ENCODE results near the gene PDIA5.

Gene PDIA5

DNA sequence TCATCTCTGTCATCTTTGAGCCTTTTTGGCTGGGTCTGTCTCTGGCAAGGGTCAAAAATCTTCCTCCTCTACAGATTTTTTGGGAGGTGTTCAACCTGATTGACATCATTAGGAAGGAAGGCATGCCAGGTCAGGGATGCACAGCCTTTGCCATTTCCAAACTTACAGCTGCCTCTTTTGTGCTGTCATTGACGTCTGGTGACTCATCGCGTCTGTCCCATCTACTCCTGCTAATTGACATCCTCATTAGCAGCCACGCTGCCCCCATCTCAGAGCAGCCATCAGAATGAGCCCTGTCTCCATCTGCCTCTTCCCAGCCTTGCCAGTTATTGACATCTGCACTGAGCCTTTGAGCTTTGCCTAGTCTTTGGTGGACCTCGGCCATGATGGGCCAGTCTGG, 53.0 kb downstream of the PDIA5 start:
- TF ChIP-seq, protein P1, sequence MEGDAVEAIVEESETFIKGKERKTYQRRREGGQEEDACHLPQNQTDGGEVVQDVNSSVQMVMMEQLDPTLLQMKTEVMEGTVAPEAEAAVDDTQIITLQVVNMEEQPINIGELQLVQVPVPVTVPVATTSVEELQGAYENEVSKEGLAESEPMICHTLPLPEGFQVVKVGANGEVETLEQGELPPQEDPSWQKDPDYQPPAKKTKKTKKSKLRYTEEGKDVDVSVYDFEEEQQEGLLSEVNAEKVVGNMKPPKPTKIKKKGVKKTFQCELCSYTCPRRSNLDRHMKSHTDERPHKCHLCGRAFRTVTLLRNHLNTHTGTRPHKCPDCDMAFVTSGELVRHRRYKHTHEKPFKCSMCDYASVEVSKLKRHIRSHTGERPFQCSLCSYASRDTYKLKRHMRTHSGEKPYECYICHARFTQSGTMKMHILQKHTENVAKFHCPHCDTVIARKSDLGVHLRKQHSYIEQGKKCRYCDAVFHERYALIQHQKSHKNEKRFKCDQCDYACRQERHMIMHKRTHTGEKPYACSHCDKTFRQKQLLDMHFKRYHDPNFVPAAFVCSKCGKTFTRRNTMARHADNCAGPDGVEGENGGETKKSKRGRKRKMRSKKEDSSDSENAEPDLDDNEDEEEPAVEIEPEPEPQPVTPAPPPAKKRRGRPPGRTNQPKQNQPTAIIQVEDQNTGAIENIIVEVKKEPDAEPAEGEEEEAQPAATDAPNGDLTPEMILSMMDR (conservative IDR thresholded peaks at IDR 0.05; ENCODE audit: control insufficient read depth, insufficient read depth, low read depth, low read length), result no peak
- H3K4me3 ChIP-seq (ENCODE audit: control insufficient read depth, low read depth, low read length), result no peak overlapping the region
- no peak for DNase-seq (ENCODE audit: low read depth)

GRCh38 chr3:123120573-123120972, 53.7 kb downstream of the PDIA5 start:
- DNase-seq (ENCODE audit: low read depth), result no peak
- H3K4me3 ChIP-seq (ENCODE audit: control insufficient read depth, low read depth, low read length), result no peak overlapping the region
- TF ChIP-seq, protein P1 (conservative IDR thresholded peaks at IDR 0.05; ENCODE audit: control insufficient read depth, insufficient read depth, low read depth, low read length), result no peak

DNA sequence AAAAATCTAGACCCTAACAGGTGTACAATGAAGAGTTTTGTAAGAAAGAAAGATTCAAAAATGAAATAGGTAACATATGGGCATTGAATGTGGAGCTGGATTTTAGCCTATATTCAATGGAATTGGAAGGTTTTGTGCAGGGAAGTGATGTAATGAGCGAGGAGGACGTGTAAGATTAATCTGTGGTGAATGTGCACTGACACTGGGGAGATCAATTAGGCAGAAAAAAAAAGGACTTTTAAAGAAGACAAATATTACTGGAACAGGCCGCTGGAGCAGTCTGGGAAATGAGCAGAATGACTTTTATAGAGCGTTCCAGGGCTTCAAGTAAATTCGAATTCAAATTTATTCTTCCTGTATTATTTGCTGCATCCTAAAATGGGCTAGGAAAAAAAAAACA, 55.2 kb downstream of the PDIA5 start:
- no peak overlapping the region for H3K4me3 ChIP-seq (ENCODE audit: control insufficient read depth, low read depth, low read length)
- DNase-seq (ENCODE audit: low read depth), result no peak
- TF ChIP-seq, protein P1 (conservative IDR thresholded peaks at IDR 0.05; ENCODE audit: control insufficient read depth, insufficient read depth, low read depth, low read length), result no peak

- H3K4me3 ChIP-seq (ENCODE audit: control insufficient read depth, low read depth, low read length), result no peak overlapping the region
- TF ChIP-seq, protein P1 (conservative IDR thresholded peaks at IDR 0.05; ENCODE audit: control insufficient read depth, insufficient read depth, low read depth, low read length), result no peak
- DNase-seq (ENCODE audit: low read depth), result peak; percentile 36
Observed at GRCh38 chr3:123122525-123123315, 55.9 kb downstream of the PDIA5 start.

DNA sequence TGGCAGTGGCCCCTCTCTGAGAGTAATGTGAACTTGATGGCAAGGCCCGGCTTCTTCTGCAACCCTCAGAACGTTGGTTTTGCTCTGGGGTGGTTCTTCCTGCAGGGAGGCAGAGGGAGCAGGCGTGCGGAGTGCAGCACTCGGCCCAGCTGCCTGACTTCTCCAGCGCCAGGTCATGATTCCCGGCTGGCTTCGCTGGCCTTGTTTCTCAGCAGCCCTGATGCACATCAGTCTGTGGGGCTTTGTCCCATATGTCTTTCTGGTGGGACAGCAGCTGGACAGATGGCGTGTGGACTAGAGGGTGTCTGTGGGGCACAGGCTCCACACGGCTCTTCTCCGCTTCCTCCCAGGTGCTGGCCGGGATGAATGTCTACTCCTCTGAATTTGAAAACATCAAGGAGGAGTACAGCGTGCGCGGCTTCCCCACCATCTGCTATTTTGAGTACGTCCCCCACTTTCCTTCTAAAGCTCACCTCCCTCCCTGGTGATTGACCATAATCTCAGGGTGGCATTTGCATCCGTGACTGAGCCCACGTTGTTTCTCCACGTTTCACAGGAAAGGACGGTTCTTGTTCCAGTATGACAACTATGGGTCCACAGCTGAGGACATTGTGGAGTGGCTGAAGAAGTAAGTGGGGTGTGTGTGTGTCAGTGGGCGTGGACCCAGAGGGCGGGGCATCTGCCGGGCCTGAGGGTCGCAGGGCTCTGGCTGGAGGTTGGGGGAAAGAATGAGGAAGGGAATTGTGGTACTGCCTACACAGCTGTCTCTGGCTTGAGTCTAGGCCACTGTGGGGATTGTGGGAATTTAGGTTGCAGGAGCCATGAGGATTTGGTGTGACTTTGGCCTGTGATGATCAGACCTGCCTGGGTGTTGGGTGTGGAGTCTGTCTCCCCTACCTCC, 57.1 kb downstream of the PDIA5 start:
- no peak for DNase-seq (ENCODE audit: low read depth)
- H3K4me3 ChIP-seq (ENCODE audit: control insufficient read depth, low read depth, low read length), result no peak overlapping the region
- TF ChIP-seq, protein P1 (conservative IDR thresholded peaks at IDR 0.05; ENCODE audit: control insufficient read depth, insufficient read depth, low read depth, low read length), result no peak

GRCh38 chr3:123124971-123125370, 58.1 kb downstream of the PDIA5 start:
- TF ChIP-seq, protein P1 (conservative IDR thresholded peaks at IDR 0.05; ENCODE audit: control insufficient read depth, insufficient read depth, low read depth, low read length), result no peak
- no peak for DNase-seq (ENCODE audit: low read depth)
- no peak overlapping the region for H3K4me3 ChIP-seq (ENCODE audit: control insufficient read depth, low read depth, low read length)

Data from fibroblast of mammary gland (primary cell).